HepG2 (cell line): Measurements from ENCODE around the gene EEF1A1. TPM values are rescaled to one million over a fixed set of nuclear protein-coding genes. Genes with fewer than 3 reads are reported as not detected.

Source experiments
- ATM ChIP-seq: fragments of 450-650 bp; IDR thresholded peaks from 2 replicates; pipeline ENCODE4 v1.7.1; 2017; ENCODE audit warnings: mild to moderate bottlenecking, borderline replicate concordance
- CENPX ChIP-seq: sonication (generic); formaldehyde crosslinking; IDR thresholded peaks from 2 replicates; pipeline ENCODE4 v1.9.0; 2021; ENCODE audit warnings: mild to moderate bottlenecking, missing genetic modification reagents, moderate library complexity
- EED ChIP-seq: sonication (generic); formaldehyde crosslinking; IDR thresholded peaks from 2 replicates; pipeline ENCODE4 v1.5.0; 2020; ENCODE audit warnings: mild to moderate bottlenecking, missing genetic modification reagents
- GLI4 ChIP-seq: sonication (generic); formaldehyde crosslinking; IDR thresholded peaks from 2 replicates; pipeline ENCODE4 v1.5.1; 2020; ENCODE audit warnings: missing genetic modification reagents, mild to moderate bottlenecking, moderate library complexity, borderline replicate concordance
- HNF4A ChIP-seq: sonication (generic); formaldehyde crosslinking; IDR thresholded peaks from 2 replicates; pipeline ENCODE4 v1.4.0; 2020; ENCODE audit warnings: missing genetic modification reagents
- NFIB ChIP-seq: sonication (generic); formaldehyde crosslinking; IDR thresholded peaks from 2 replicates; pipeline ENCODE4 v1.9.0; 2021; ENCODE audit warnings: missing genetic modification reagents, mild to moderate bottlenecking, borderline replicate concordance
- RAD21 ChIP-seq: fragments of 450-650 bp; formaldehyde crosslinking; IDR thresholded peaks from 2 replicates; pipeline ENCODE4 v1.5.0; 2020; ENCODE audit warnings: mild to moderate bottlenecking
- REL ChIP-seq: sonication (generic); formaldehyde crosslinking; conservative IDR thresholded peaks from 2 replicates; pipeline ENCODE4 v1.8.0; 2022; ENCODE audit warnings: mild to moderate bottlenecking, missing genetic modification reagents, moderate library complexity
- RELA ChIP-seq: sonication (generic); formaldehyde crosslinking; IDR thresholded peaks from 2 replicates; pipeline ENCODE4 v1.4.0; 2020; ENCODE audit warnings: missing genetic modification reagents
- TRIM24 ChIP-seq: sonication (generic); formaldehyde crosslinking; IDR thresholded peaks from 2 replicates; pipeline ENCODE4 v1.8.0; 2022; ENCODE audit warnings: mild to moderate bottlenecking, missing genetic modification reagents
- YEATS4 ChIP-seq: sonication (generic); formaldehyde crosslinking; IDR thresholded peaks from 2 replicates; pipeline ENCODE4 v1.4.0; 2020; ENCODE audit warnings: missing genetic modification reagents, borderline replicate concordance
- ZNF143 ChIP-seq: sonication (generic); formaldehyde crosslinking; IDR thresholded peaks from 2 replicates; pipeline ENCODE4 v1.4.0; 2020; ENCODE audit warnings: missing genetic modification reagents
- ZNF232 ChIP-seq: sonication (generic); formaldehyde crosslinking; IDR thresholded peaks from 2 replicates; pipeline ENCODE4 v1.4.0; 2020; ENCODE audit warnings: missing genetic modification reagents, borderline replicate concordance
- ZNF33B ChIP-seq: sonication (generic); formaldehyde crosslinking; IDR thresholded peaks from 2 replicates; pipeline ENCODE4 v1.5.1; 2020; ENCODE audit warnings: mild to moderate bottlenecking, missing genetic modification reagents
- ZNF567 ChIP-seq: sonication (generic); formaldehyde crosslinking; IDR thresholded peaks from 2 replicates; pipeline ENCODE4 v1.8.1; 2023; ENCODE audit warnings: mild to moderate bottlenecking, missing genetic modification reagents, borderline replicate concordance
- ZNF777 ChIP-seq: sonication (generic); formaldehyde crosslinking; IDR thresholded peaks from 2 replicates; pipeline ENCODE4 v1.4.0; 2020; ENCODE audit warnings: missing genetic modification reagents
- polyA plus RNA-seq, 8 experiments: library from polyadenylated mRNA; depleted of rRNA in 3 of 8; stranded (reverse) in 7 of 8; unstranded in 1 of 8; fragments of >200 nt; fragmentation: Illumina TruSeq in 4 of 8; extraction: Trizol in 4 of 8; gene quantifications; 2 replicates each; pipeline versions ENCODE4 v1.2.1 to v1.2.3, GENCODE V29; 2011 to 2016; ENCODE audit warnings: low read depth in 4 of 8, missing spikeins in 1 of 8, mixed read lengths in 1 of 8; ENCODE audit not compliant: insufficient read depth in 1 of 8
- total RNA-seq, 5 experiments: library from RNA; depleted of rRNA; stranded (reverse); fragments of >200 nt; fragmentation: Illumina TruSeq; extraction: Trizol; gene quantifications; 2 replicates each; pipeline ENCODE4 v1.2.3, GENCODE V29; 2016; ENCODE audit warnings: low read depth in 1 of 5
- TF ChIP-seq, protein P1 (sequence below): sonication (generic); formaldehyde crosslinking; IDR thresholded peaks from 2 replicates; pipeline ENCODE4 v1.8.0; 2022; ENCODE audit warnings: mild to moderate bottlenecking, missing genetic modification reagents, moderate library complexity
- TF ChIP-seq, protein P2 (sequence below): sonication (generic); formaldehyde crosslinking; conservative IDR thresholded peaks from 2 replicates; pipeline ENCODE4 v1.8.0; 2022; ENCODE audit warnings: mild to moderate bottlenecking, moderate library complexity, missing genetic modification reagents
- TF ChIP-seq, protein P3 (sequence below): sonication (generic); IDR thresholded peaks from 2 replicates; pipeline ENCODE4 v1.6.1; 2016; ENCODE audit warnings: low read depth, borderline replicate concordance
- TF ChIP-seq, protein P4 (sequence below): sonication (generic); formaldehyde crosslinking; IDR thresholded peaks from 2 replicates; pipeline ENCODE4 v1.8.1; 2022; ENCODE audit warnings: low read depth, mild to moderate bottlenecking, missing genetic modification reagents
- TF ChIP-seq, protein P5 (sequence below): sonication (generic); formaldehyde crosslinking; IDR thresholded peaks from 2 replicates; pipeline ENCODE4 v1.4.0; 2020; ENCODE audit warnings: missing genetic modification reagents

Gene EEF1A1
- total and polyA plus RNA-seq, 2 of the 13 experiments (the other 11 are each of a cell fraction or from before 2014, with no cell fraction given), result 13,726 to 17,172 TPM

DNA sequence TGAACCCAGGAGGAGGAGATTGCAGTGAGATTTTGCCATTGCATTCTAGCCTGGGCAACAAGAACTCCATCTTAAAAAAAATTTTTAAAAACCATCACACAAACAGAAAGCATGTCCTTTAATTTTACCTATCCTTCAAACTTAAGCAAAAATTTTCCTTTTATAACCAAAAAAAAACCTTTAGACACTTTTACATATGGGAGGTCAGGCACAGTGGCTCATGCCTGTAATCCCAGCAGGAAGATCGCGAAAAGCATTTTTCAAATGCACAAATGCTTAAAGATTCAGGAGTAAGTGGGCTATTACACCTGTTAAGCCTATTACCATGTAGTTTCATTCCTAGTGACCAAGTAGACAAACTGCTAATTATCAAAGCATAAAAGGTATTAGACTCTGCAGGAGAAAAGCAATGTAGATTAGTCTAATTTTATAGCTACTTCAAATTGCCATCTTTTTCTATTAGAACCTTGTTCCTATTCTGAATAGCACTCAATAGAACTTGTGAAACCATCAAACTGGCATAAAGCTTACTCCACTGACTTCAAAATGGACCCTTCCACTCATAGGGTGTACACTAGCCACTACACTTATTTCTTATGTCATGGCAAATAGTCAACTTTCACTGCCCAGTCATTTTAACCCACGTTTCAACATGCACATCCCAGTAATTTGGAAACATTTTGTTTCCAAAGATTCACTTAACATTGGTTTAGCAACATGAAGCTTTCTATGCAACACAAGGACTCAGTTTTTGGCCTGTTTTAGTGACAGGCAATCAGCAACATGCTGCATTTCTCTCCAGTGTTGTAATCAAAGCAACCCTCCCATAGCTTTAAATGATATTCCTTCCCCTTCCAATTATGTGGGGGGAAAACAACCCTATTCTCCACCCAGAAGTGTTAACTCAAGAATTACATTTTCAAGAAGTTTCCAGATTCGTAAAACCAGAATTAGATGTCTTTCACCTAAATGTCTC, 4.0 kb downstream of the EEF1A1 start (continued):
- TF ChIP-seq, protein P1, sequence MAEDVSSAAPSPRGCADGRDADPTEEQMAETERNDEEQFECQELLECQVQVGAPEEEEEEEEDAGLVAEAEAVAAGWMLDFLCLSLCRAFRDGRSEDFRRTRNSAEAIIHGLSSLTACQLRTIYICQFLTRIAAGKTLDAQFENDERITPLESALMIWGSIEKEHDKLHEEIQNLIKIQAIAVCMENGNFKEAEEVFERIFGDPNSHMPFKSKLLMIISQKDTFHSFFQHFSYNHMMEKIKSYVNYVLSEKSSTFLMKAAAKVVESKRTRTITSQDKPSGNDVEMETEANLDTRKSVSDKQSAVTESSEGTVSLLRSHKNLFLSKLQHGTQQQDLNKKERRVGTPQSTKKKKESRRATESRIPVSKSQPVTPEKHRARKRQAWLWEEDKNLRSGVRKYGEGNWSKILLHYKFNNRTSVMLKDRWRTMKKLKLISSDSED (CRISPR knock-in tag), result no peak
- TF ChIP-seq, protein P2, sequence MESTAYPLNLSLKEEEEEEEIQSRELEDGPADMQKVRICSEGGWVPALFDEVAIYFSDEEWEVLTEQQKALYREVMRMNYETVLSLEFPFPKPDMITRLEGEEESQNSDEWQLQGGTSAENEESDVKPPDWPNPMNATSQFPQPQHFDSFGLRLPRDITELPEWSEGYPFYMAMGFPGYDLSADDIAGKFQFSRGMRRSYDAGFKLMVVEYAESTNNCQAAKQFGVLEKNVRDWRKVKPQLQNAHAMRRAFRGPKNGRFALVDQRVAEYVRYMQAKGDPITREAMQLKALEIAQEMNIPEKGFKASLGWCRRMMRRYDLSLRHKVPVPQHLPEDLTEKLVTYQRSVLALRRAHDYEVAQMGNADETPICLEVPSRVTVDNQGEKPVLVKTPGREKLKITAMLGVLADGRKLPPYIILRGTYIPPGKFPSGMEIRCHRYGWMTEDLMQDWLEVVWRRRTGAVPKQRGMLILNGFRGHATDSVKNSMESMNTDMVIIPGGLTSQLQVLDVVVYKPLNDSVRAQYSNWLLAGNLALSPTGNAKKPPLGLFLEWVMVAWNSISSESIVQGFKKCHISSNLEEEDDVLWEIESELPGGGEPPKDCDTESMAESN (CRISPR knock-in tag), result no peak
- no peak for TF ChIP-seq ZNF232
- TF ChIP-seq NFIB (CRISPR knock-in tag), result no peak
- TF ChIP-seq ZNF33B (CRISPR knock-in tag), result no peak
- TF ChIP-seq ZNF777 (CRISPR knock-in tag), result no peak
- TF ChIP-seq ZNF143 (CRISPR knock-in tag), result no peak
- no peak for TF ChIP-seq ATM
- no peak for TF ChIP-seq TRIM24 (CRISPR knock-in tag)
- no peak for TF ChIP-seq EED (CRISPR knock-in tag)
- TF ChIP-seq CENPX, result no peak
- no peak for TF ChIP-seq ZNF567 (CRISPR knock-in tag)
- no peak for TF ChIP-seq GLI4 (CRISPR knock-in tag)
- TF ChIP-seq, protein P3, sequence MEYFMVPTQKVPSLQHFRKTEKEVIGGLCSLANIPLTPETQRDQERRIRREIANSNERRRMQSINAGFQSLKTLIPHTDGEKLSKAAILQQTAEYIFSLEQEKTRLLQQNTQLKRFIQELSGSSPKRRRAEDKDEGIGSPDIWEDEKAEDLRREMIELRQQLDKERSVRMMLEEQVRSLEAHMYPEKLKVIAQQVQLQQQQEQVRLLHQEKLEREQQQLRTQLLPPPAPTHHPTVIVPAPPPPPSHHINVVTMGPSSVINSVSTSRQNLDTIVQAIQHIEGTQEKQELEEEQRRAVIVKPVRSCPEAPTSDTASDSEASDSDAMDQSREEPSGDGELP, result no peak
- no peak for TF ChIP-seq YEATS4 (CRISPR knock-in tag)
- TF ChIP-seq, protein P4, sequence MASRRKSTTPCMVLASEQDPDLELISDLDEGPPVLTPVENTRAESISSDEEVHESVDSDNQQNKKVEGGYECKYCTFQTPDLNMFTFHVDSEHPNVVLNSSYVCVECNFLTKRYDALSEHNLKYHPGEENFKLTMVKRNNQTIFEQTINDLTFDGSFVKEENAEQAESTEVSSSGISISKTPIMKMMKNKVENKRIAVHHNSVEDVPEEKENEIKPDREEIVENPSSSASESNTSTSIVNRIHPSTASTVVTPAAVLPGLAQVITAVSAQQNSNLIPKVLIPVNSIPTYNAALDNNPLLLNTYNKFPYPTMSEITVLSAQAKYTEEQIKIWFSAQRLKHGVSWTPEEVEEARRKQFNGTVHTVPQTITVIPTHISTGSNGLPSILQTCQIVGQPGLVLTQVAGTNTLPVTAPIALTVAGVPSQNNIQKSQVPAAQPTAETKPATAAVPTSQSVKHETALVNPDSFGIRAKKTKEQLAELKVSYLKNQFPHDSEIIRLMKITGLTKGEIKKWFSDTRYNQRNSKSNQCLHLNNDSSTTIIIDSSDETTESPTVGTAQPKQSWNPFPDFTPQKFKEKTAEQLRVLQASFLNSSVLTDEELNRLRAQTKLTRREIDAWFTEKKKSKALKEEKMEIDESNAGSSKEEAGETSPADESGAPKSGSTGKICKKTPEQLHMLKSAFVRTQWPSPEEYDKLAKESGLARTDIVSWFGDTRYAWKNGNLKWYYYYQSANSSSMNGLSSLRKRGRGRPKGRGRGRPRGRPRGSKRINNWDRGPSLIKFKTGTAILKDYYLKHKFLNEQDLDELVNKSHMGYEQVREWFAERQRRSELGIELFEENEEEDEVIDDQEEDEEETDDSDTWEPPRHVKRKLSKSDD (CRISPR knock-in tag), result no peak
- TF ChIP-seq, protein P5, sequence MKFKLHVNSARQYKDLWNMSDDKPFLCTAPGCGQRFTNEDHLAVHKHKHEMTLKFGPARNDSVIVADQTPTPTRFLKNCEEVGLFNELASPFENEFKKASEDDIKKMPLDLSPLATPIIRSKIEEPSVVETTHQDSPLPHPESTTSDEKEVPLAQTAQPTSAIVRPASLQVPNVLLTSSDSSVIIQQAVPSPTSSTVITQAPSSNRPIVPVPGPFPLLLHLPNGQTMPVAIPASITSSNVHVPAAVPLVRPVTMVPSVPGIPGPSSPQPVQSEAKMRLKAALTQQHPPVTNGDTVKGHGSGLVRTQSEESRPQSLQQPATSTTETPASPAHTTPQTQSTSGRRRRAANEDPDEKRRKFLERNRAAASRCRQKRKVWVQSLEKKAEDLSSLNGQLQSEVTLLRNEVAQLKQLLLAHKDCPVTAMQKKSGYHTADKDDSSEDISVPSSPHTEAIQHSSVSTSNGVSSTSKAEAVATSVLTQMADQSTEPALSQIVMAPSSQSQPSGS (CRISPR knock-in tag), result no peak
- TF ChIP-seq REL (CRISPR knock-in tag), result no peak
- TF ChIP-seq RELA (CRISPR knock-in tag), result no peak
- 0 out of 2 replicates have a peak, but pooled peaks have one; percentile 9 for TF ChIP-seq RAD21 (CRISPR knock-in tag)
- TF ChIP-seq HNF4A (CRISPR knock-in tag), result no peak
